Measurements from ENCODE around the gene PCMT1. TPM values are rescaled to one million over a fixed set of nuclear protein-coding genes. Genes with fewer than 3 reads are reported as not detected.

PCMT1 gene
- total and polyA plus RNA-seq, 2 of the 13 experiments (the other 11 are each of a cell fraction or from before 2014, with no cell fraction given), result 112 to 169 TPM

DNA sequence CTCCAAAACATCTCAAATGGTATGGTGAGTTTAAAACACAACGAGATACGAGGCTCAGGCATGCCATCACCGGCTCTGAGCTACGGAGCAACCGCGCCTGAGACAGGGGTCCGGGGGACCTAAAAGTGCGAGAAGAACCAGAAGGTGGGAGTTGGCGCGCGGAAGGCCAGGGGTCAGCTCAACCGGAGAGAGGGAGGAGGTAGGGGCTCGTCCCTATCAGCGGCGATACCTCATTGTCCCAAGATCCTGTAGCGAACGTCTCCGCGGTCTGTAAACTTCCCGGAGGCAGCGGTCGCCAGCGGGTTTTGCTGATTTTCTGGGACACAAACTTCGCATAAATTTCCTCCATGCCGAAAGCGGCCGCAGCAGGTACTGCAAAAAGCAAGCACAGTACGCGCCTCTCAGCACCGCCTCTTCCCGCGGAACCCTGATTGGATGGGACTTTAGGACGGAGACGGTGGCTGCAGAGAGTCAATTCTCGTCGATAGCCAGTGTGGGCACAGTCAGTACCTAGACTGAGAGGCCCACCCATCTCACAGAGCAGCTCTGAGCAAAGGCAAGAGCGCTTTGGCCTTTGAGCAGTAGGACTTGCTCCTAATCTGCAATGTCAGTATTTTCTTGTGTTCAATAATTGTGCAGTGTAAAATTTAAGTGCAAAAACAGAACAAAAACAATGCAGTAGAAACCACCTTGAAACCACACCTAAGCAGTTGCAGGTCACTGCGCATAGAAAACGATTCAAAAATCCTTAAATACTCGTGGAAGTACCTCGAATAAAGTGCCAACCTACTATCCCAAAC lies 3.2 kb upstream of the PCMT1 start, which contains the start of gene NUP43 (continued):
- 0 out of 2 replicates have a peak, but pooled peaks have one; percentile 28 for TF ChIP-seq IRX3 (CRISPR knock-in tag; IDR thresholded peaks at IDR 0.05; ENCODE audit: borderline replicate concordance, low read depth)
- TF ChIP-seq TARDBP (CRISPR knock-in tag; IDR thresholded peaks at IDR 0.05), result peak; percentile 88; the same call in 1 of the 2 replicates
- TF ChIP-seq NR2F6 (IDR thresholded peaks at IDR 0.05), result peak; percentile 65
- TF ChIP-seq NR2F6 (CRISPR knock-in tag; IDR thresholded peaks at IDR 0.05), result peak; percentile 57
- TF ChIP-seq, protein P1, sequence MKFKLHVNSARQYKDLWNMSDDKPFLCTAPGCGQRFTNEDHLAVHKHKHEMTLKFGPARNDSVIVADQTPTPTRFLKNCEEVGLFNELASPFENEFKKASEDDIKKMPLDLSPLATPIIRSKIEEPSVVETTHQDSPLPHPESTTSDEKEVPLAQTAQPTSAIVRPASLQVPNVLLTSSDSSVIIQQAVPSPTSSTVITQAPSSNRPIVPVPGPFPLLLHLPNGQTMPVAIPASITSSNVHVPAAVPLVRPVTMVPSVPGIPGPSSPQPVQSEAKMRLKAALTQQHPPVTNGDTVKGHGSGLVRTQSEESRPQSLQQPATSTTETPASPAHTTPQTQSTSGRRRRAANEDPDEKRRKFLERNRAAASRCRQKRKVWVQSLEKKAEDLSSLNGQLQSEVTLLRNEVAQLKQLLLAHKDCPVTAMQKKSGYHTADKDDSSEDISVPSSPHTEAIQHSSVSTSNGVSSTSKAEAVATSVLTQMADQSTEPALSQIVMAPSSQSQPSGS (CRISPR knock-in tag; IDR thresholded peaks at IDR 0.05), result no peak
- TF ChIP-seq, protein P2, sequence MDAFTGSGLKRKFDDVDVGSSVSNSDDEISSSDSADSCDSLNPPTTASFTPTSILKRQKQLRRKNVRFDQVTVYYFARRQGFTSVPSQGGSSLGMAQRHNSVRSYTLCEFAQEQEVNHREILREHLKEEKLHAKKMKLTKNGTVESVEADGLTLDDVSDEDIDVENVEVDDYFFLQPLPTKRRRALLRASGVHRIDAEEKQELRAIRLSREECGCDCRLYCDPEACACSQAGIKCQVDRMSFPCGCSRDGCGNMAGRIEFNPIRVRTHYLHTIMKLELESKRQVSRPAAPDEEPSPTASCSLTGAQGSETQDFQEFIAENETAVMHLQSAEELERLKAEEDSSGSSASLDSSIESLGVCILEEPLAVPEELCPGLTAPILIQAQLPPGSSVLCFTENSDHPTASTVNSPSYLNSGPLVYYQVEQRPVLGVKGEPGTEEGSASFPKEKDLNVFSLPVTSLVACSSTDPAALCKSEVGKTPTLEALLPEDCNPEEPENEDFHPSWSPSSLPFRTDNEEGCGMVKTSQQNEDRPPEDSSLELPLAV (CRISPR knock-in tag; conservative IDR thresholded peaks at IDR 0.05; ENCODE audit: low read depth), result no peak
- peak; percentile 25; the same call in 1 of the 2 replicates for TF ChIP-seq ZNF256 (CRISPR knock-in tag; conservative IDR thresholded peaks at IDR 0.05)
- no peak for TF ChIP-seq ZNF777 (CRISPR knock-in tag; IDR thresholded peaks at IDR 0.05)
- peak; percentile 92 for TF ChIP-seq PHF20 (CRISPR knock-in tag; IDR thresholded peaks at IDR 0.05)
- no peak for TF ChIP-seq HNRNPK (IDR thresholded peaks at IDR 0.05; ENCODE audit: low read depth, low read length, poor library complexity, severe bottlenecking)
- no peak; the same call in 1 of the 2 replicates for TF ChIP-seq ESRRA (CRISPR knock-in tag; IDR thresholded peaks at IDR 0.05; ENCODE audit: low read depth)
- TF ChIP-seq, protein P3, sequence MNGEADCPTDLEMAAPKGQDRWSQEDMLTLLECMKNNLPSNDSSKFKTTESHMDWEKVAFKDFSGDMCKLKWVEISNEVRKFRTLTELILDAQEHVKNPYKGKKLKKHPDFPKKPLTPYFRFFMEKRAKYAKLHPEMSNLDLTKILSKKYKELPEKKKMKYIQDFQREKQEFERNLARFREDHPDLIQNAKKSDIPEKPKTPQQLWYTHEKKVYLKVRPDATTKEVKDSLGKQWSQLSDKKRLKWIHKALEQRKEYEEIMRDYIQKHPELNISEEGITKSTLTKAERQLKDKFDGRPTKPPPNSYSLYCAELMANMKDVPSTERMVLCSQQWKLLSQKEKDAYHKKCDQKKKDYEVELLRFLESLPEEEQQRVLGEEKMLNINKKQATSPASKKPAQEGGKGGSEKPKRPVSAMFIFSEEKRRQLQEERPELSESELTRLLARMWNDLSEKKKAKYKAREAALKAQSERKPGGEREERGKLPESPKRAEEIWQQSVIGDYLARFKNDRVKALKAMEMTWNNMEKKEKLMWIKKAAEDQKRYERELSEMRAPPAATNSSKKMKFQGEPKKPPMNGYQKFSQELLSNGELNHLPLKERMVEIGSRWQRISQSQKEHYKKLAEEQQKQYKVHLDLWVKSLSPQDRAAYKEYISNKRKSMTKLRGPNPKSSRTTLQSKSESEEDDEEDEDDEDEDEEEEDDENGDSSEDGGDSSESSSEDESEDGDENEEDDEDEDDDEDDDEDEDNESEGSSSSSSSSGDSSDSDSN (CRISPR knock-in tag; IDR thresholded peaks at IDR 0.05), result peak; percentile 77
- no peak; the same call in 1 of the 2 replicates for TF ChIP-seq ZNF674 (CRISPR knock-in tag; IDR thresholded peaks at IDR 0.05; ENCODE audit: low read depth)
- TF ChIP-seq ZNF513 (CRISPR knock-in tag; conservative IDR thresholded peaks at IDR 0.05), result no peak
- peak; percentile 82; the same call in 1 of the 2 replicates for TF ChIP-seq GLI4 (CRISPR knock-in tag; IDR thresholded peaks at IDR 0.05; ENCODE audit: borderline replicate concordance)
- peak; percentile 86; the same call in 1 of the 2 replicates for TF ChIP-seq KDM2A (CRISPR knock-in tag; IDR thresholded peaks at IDR 0.05; ENCODE audit: borderline replicate concordance, low read depth)
